Effector CD8-positive, alpha-beta T cell (primary cell): ENCODE measurements around the gene CRYZL1.

ENCODE experiments used
- DNase-seq: peaks from one replicate; lab custom pipeline; 2025; lab: John Stamatoyannopoulos, UW

CRYZL1 gene

GRCh38 chr21:33541105-33541711 lies 100.3 kb downstream of the CRYZL1 start:
- no peak for DNase-seq

- no peak for DNase-seq
Measured at GRCh38 chr21:33540711-33541104, 100.8 kb downstream of the CRYZL1 start.

- no peak for DNase-seq
Measured at GRCh38 chr21:33539616-33540015, 101.9 kb downstream of the CRYZL1 start.
